HG02588 (cell line): ENCODE data around the gene RUFY1.
"Not testable (repeated sequence)": the region's sequence is repeated elsewhere in the genome, so short reads cannot be mapped to it uniquely, and the experiment has no call there.

Experiments used
- ATAC-seq: cut with Tn5 transposase; IDR thresholded peaks from one replicate; pipeline ENCODE4 v1.9.1; 2021; ENCODE audit warnings: mild to moderate bottlenecking, moderate library complexity; ENCODE audit not compliant: unreplicated experiment

Gene RUFY1

DNA sequence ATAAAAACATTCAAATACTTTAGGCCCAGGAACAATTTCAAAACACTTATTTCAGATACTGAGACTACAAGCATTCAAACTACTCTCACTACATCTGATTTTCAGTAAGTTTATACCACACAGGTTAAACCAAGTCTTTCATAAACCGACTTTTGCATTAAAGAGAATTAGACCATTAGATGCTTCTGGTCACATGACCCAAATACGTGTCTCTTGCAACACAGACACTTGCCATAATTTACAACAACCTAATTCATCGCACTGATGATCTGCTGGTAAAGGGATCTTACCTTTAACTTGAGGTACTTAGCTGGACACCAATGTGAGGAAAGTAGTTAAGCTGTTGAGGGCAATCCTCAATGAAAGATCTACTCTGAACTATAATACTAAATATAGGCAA, 69.9 kb downstream of the RUFY1 start:
- no peak for ATAC-seq

DNA sequence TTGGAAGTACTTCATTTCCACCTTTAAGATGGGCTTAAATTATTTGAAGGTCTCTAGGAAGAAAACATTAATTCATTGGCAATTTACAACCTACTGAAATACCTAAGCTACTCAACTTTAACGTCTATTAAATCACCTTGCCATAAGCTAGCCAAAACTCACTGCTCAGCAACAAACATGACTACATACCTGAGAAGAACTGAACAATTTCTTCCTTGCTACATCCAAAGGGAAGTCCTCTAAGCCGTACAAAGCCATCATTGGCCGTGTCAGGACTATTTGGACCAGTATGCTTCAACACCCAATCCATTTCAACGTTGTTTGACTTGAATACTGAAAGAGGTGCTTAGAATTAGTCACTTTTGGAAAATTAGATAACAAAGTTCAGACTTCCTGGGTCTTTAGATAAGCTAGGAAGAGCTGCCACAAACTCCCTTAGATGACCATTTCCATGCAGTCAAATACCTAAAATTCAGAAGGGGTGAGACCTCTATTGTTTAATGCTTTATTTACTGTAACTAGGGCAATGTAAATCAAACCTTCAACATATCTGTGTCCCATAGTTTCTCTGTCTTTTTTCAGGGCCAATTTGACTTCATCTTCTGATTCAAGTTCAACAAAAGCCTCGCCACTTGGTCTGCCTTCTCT, 70.5 kb downstream of the RUFY1 start:
- no peak for ATAC-seq

DNA sequence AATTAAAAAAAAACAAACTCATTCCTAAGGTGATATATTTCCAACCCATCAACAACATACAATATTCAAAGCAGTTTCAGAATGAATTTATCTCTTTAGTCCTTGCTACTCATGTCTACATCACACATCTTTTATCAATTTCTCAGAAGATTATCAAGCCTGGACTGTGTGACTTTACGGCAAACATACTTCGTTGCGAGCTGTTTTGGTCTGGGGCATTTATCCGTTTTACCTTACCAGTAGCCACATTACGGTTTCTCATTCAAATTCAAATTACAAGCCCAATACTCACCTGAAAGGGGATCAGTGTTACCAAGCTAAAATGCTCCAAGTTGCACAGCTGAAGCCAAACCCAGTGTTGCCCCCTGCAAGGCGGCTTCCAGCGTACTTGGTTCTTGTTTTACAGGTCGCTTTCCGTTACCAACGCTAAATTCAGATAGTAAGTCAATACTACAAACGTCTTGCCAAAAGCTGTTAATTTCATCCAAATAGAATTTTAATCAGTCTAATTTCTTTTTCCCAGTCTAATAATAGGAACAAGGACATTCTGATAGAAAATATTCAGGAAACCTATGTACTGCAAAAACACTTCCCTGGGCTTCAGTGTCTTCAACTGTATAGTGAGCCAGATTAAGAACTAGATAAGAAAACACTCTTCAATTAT, 71.3 kb downstream of the RUFY1 start:
- ATAC-seq, result no peak

DNA sequence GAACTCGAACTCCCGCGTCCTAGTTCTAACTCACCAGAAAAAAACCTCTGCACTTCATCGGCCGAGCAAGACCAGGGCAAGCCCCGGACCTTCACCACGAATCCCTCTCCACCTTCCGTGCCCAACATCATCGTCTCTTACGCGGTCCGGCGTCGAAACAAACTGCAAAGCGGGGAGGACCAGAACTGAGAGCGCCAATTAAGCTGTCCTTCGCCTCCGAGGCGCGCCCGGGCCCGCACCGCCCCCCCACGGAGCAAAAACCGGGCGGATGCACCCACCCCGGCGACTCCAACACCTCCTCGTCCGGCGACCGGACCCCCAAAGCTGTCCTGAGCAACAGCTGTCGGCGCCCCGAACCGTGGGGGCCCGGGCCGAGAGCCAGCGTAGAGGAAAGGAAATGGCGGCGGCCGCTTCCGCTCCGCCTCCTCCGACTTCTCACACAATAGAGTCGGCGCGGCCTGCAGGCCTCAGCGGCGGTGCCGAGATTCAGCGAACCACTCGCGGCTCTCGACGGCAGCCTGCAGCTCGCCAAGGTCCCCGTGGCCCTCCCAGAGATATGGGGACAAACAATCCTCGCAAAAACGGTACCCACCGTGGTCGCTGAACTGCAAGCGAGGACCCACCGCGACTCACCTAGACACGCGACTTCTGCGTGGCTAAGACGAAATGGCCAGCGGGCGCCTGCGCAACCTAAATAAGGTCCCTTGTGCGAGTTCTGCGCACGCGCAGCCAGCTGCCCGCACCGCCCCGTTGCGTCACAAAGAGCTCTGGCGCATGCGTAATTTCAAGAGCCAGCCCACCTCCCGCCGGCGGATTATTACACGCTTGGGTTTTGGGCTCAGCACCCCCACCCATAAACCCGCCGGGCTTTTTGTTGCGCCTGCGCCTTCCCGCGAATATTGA, 72.9 kb downstream of the RUFY1 start, which contains the start of gene HNRNPH1:
TSS of gene HNRNPH1 (minus strand) at position 669 of the 903 bp plus-strand sequence. CDS start at position 131, 538 bp downstream.
- ATAC-seq, result peak; percentile 77

DNA sequence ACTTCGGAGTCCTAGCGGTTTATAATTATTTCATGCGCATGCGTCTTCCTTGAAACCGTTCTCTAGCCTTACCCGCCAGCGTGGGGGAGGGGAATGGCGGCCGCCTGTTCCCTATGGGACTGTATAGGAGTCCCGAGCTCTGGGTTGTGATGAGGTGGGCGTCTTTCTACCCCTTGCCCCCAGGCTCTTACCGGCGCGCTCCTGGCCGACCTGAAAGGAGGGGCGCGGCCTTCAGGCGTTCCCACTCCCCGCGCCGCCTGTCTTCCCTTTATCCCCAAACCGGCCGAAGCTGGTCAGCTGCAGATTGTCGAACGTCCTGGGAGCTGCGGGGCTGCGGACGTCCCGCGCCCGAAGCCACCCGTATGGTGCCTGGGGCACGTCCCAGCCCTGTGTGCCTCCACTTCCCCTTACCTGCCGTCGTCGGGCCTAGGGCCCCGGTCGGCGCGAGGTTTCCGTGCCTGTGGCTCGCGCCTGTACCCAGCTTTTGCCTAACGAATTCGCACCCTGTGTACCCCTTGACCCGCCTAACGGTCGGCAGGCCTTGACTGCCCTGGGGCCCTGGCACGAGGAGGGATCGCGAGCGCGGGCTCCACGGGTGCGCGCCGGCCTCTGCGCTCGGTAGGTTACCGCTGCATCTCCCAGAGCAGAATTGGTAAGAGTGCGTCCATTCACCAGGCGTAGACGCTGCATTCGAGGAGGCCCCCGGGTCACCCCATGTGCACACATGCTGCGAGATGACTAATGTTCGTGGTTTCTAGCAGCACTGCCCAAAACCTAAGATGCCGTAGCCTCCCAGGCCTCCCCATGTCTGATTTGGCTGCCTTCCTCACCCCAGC, 73.8 kb downstream of the RUFY1 start:
- ATAC-seq, result no peak

DNA sequence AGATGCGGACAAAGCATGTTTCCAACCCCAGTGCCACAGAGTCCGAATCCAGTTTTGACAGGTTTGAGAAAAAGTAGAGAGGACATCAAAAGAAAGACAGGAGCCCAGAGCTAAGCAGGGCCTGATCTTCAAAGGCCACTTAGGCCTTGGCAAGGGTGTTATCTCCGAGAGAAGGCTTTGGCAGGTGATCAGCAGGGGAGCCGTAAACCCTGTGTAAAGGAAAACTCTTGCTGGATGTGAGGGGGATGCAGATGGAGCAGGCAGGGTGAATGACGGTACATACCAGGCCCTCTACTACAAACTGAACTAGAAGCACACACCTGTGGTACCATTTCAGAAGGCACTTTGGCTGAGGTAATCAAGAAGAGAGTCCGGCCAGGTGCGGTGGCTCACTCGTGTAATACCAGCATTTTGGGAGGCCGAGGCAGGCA, 74.5 kb downstream of the RUFY1 start:
- no peak for ATAC-seq

DNA sequence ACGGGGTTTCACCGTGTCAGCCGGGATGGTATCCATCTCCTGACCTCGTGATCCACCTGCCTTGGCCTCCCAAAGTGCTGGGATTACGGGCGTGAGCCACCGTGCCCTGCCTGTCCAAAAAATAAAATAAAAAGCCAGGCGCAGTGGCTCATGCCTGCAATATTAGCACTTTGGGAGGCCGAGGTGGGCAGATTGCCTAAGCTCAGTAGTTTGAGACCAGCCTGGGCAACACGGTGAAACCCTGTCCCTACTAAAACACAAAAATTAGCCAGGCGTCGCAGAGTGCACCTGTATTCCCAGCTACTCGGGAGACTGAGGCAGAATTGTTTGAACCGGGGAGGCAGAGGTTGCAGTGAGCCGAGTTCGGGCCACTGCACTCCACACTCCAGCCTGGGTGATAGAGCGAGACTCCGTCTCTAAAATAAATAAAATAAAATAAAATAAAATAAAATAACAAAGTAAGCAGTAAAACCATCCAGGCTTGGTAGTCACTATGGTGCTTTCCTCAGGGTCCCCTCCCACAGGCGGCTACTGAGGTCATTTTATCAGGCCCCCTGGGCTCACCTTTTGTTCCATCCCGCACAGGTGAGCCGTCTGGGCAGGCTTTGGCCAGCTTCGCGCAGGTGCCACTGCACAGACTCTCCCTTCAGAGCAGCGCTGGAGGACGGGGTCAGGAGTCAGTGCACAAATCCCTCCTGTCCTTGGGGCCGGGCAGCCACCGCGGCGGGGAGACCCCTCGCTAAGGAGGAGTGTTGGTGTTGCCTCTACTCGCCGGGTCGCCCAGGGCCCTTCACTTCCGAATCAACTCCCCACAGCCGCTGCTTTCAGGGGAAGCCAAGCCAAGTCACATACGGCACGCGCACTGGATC, 83.4 kb downstream of the RUFY1 start:
- ATAC-seq, result peak; percentile 42

DNA sequence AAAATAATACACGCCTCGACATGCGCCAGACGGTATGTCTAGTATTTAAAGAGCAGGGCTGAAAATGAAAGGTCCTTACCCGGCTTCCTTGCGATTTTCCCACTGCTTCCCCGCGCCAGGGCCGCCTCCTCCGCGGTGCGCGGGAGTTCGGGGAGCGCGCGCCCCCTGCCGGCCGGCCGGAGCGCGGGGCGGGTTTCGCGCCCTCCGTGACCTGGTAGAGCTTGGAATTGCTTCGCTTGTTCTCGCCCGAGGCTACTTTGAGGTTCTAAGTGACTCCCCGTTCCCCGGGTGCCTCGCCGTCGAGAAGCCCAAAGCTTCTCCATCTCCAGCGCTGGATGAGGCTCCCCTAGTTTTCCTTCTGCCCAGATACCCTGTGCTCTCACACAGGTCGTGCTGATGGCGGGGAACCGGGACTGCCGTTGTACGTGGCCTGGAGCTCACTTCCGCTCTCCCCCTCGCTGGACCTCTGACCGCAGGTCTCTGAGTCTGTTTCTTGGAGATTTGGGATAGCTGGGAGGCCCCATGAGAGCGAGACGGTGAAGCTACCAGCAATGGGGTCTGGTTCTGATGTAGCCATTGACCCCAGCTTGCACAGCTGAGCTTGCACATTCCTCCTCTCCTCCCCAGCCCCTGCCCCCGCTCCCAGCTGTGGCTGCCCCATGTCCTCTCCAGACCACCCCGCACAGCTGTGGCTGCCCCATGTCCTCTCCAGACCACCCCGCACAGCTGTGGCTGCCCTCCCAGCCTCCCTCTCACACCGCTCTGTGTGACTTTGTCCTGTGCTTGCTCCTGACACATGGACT, 84.2 kb downstream of the RUFY1 start:
- peak; percentile 89 for ATAC-seq

DNA sequence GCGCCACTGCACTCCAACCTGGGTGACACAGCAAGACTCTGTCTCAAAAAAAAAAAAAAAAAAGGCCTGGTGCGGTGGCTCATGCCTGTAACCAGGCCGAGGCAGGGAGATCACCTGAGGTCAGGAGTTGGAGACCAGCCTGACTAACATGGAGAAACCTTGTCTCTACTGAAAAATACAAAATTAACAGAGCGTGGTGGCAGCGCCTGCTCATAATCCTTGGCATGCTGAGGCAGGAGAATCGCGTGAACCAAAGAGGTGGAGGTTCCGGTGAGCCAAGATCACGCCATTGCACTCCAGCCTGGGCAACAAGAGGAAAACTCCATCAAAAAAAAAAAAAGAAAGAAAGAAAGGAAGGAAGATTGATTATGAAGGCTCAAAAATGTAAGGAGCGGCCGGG, 88.9 kb downstream of the RUFY1 start:
- not testable (repeated sequence) for ATAC-seq

DNA sequence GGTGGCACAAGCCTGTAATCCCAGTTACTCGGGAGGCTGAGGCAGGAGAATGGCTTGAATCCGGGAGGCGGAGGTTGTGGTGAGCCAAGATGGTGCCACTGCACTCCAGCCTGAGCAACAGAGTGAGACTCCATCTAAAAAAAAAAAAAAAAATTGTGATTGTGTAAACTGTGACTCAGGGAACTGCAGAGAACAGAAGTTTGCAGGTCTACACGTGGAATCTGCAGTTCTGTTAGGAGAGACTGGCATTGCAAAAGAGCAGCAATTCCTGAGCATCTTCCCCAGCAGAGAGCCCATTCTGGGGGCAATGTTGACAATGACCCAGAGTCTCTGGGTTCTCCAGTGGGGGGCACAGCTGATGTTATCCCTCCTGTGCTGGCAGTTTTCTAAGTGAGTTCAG, 91.4 kb downstream of the RUFY1 start:
- not testable (repeated sequence) for ATAC-seq

DNA sequence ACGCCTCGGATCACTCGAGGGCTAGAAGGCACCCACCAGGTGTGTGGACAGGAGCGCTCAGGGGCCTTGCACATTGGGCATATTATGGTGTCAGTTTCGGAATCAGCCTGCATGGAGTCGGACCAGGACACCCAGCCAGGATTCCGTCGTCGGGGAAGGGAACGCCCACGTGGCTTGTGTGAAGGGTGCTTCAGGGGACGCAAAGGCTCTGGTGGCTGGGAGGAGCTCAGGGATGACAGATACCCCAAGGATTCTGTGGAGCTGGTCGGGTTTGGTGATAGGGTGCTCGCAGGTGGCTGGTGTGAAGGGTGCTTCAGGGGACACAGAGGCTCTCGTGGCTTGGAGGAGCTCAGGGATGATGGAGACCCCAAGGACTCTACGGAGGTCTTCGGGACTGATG, 92.3 kb downstream of the RUFY1 start:
- ATAC-seq, result not testable (repeated sequence)

DNA sequence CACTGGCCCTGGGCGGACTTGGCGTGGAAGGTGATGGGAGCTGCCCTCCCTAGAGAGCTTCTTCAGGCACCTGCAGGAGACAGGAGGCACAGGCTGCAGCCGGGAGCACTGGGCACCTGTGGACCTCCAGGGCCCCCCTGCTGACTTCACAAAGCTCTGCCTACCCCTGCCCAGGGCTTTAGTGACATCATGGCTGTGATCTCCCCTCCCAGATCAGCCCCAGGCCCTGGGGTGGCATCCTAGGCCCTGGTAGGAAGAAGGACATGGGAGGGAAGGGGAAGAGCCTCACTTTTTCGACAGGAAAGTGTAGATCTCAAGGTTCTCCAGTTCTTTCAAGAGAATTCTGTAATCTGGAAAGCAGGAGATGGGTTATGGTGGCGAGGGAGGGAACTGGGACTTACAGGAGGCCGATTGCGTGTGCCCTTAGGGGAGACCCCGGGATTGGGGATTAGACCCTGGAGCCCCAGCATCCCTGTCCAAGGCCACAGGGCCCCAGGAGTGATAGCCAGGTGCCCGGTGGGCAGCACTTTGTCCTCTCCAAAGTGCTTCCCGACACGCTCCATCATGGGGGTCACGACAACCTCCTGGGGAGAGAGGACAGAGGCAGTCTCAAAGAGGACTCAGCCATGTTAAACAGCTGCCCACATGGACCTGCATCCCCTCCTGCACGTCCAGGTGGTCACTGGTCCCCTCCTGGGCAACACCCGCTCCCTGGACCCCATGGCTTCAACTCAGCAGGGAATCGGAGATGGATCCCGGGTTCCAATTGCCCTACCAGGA, 93.0 kb downstream of the RUFY1 start:
- not testable (repeated sequence) for ATAC-seq

DNA sequence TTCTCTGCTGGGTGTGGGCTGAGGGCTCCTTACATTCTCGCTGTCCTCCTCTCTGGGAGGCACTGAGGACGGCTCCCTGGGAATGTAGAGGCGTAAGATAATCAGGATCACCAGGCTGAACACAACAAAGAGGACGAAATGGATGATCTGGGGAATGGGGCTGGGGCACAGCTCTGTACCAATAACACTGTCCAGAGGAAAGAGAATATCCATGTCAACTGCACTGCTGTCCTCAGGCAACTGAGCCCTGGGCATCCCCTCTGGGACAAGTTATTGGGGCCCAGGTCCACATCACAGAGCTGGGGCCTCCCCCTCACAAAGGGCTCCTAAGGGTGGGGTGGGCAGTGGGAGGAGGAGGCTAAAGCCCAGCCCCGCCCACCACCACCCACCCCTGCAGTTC, 94.4 kb downstream of the RUFY1 start:
- ATAC-seq, result not testable (repeated sequence)

DNA sequence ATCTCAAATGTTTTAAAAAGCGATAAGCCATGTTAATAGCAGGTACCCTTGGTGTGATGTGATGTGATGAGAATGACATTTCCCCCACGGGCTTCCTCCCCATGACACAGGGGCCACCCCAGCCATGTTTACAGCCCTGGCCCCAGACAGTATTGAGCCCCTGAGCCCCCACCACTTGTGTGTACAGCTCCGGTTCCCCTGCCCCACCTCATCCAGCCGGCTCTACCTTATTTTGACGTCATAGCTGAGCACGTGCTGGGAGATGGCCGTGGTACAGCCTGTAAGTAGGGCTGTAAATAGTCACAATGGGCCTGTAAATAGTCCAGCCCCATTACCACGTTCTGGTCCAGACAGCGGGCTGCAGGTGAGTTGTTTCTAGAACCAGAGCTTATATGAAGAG, 98.1 kb downstream of the RUFY1 start:
- no peak for ATAC-seq

DNA sequence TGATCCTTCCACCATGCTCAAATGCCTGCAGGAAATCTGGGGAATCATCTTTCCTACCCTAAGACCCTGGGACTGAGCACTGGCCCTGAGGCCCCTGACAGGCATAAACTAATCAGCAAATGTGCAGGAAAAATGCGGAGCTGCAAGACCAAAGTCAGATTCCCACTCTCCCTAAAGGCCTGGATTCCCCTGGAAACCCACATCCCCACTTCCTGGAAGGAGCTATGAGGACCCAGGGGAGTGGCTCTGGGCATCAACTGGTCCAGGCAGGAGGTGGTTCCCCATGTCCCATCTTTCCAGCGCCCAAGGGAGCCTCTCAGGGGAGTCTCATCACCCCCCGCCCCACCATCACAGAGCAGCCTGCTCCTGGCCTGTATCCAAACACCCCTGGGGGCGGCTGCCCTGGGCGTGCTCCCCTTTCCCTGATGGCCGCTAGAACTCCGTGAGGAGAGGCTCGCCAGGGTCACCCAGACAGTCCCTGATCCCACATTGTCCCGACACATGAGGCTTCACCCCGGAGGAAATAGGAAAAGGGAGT, 98.9 kb downstream of the RUFY1 start:
- not testable (repeated sequence) for ATAC-seq

DNA sequence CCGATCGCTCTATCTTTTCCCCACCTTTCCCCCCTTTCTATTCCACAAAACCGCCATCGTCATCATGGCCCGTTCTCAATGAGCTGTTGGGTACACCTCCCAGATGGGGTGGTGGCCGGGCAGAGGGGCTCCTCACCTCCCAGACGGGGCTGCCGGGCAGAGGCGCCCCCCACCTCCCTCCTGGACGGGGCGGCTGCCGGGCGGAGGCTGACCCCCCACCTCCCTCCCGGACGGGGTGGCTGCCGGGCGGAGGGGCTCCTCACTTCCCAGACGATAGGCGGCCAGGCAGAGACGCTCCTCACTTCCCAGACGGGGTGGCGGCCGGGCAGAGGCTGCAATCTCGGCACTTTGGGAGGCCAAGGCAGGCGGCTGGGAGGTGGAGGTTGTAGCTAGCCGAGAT, 99.9 kb downstream of the RUFY1 start:
- not testable (repeated sequence) for ATAC-seq

DNA sequence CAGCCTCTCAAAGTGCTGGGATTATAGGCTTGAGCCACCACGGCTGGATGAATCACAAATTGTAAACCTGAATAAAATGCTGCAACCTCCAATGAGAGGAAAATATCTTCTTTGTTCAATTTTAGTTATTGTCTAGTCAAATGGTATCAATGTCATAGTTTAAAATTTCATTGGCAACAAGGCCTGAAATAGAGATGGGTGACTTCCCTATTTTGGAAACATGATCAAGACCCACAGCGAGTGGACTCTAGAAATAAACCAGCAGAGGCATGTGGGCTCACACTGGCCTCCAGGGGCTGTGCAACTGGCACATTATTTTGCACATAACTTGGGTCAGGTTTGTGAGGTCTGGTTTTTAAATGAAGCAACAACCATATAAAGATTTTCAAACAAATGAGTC, 102.8 kb downstream of the RUFY1 start:
- ATAC-seq, result not testable (repeated sequence)
